ENCODE results near the gene CXCL12.

The CXCL12 gene

GRCh38 chr10:44399659-44400451 is 15.0 kb upstream of the CXCL12 start:
- DNase-seq = no peak

DNA sequence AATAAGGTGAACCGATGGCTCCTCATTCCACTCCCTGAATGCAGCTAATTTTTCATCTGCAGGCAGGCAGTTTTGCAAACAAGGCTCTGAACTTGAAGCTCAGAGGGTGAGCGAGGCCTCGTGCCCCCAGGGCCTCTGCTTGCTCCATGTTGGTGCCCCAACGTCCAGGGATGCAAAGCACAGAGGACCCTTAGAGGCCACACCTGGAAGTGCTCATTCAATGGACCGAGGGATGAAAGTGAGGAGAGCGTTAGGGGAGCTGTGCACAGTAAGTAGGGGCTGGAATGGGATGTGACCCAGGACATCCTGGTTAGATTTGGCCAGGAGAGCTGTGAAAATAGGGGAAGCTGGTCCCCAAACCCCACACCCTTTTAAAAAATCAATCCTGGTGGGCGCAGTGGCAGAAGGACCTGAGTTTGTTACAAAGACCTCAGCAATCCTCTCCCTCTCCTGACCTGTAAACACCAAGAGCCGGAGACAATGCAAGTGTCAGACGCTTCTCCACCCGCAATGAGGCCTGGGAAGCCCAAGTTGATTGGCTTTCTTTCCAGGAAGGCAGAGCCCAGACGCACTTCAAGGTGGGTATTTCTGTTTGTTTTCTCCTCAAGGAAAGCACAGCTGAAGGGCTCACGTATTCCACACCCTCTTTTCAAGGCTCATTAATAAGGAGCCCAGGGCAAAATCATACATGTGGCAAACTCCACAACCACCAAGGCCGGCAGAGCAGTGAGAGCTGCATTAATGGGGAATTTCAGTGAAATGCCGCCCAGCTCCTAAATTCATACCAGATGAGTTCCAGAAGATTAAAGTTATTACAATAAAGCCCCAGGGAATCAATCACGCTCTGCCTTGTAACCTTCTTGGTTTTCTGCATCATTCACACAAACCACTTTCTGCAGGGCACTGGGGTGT is 14.1 kb upstream of the CXCL12 start:
- no peak for DNase-seq

- no peak for DNase-seq
These were observed 13.4 kb upstream of the CXCL12 start for GRCh38 chr10:44398271-44398670.

DNA sequence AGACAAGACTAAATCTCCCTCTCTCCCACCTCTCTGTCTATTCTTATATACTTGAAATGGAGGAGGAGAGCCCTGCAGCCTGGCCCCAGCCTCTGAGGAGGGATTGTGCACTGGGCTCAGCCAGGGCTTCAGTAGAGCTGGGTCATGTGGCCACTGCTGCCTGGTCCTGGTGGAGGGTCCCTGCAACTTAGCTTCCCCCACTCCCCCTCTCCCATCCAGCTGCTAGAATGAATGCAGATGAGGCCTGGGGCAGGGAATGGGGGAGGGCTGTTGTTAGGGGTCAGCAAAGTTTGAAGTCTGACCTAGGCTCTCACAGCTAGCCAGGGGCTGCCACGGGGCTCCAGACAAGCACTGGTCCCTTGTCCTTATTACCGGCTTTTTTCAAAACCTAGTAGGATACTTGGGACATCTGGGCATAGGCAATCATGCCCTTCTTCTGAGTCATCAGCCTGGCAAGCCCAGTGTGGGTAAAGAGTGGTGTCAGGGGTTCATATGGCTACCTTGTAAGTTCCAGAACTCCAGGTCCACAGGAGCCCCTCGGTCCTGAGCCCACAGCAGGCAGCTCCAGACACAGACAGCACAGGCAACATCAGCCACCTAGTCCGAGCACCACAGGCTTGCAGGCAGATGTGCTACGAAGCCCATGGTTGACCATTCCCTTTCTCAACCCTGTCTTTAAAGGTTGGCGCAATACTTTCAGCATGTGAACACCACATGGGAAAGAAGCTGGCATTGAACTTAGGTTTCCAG is 12.8 kb upstream of the CXCL12 start:
- DNase-seq = no peak

DNA sequence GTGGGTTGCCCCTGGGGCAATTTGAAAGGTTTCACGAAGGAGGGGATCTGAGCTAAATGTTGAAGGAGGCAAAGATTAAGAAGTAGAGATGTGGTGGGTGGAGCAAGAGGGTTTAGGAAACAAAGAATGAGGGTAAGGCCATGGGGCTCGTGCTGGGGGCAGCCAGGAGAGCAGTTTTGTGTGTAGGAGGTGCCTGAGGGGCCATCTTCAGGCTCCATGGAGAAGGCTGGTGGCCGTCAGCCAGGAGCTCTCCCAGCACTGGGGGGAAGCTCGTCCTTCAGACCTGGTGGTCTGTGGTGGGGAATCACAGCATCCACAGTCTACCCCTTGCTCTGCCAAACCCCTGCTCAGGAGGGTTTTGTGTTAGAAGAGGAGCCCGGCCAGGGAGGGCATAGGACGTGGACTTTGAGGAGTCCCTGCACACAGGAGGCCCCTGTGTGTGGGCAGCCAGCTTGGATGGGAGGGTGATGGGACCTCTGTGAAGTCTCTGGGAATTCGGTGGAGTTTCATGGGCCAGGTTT is 11.8 kb upstream of the CXCL12 start:
- no peak for DNase-seq

DNA sequence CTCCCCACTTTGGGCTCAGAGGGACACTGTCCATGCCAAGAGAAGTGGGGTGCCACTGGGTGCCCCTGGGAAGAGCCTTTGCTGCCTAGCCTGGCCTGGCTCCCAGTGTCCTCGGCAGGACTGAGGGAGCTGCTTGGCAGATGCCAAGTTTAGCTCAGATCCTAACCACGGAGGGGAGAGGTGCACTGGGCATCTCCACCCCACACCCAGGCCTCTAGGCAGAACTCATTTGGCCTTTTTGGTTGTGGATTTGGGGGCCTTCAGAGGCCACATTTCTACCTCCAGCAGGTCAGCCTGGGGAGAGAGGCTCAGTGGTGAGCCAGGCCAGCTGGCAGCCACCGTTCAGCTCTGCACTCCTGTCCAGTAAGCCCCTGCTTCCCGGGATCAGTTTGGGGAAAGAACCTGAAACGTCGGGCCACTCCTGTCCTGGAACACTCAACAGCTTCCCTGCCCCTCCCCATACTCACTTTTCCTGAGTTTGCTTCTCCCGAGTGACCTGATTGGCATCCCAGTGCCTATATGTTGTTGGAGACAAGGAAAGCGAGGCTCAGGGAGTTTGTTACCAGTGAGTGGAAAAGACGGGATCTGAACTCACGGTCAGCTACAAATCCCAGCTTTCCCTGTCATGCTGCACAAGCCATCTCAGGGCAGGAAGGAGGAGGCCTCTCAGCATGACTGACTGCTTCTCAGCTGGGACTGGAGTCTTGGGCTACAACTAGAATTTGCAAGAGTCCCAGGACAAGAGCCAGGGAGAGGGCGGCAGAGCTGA is 11.2 kb upstream of the CXCL12 start:
- DNase-seq = no peak

GRCh38 chr10:44395396-44395795 is 10.5 kb upstream of the CXCL12 start:
- DNase-seq = peak; percentile 13 to 23

- no peak for DNase-seq
These were observed 9.9 kb upstream of the CXCL12 start for GRCh38 chr10:44394696-44395381.

DNA sequence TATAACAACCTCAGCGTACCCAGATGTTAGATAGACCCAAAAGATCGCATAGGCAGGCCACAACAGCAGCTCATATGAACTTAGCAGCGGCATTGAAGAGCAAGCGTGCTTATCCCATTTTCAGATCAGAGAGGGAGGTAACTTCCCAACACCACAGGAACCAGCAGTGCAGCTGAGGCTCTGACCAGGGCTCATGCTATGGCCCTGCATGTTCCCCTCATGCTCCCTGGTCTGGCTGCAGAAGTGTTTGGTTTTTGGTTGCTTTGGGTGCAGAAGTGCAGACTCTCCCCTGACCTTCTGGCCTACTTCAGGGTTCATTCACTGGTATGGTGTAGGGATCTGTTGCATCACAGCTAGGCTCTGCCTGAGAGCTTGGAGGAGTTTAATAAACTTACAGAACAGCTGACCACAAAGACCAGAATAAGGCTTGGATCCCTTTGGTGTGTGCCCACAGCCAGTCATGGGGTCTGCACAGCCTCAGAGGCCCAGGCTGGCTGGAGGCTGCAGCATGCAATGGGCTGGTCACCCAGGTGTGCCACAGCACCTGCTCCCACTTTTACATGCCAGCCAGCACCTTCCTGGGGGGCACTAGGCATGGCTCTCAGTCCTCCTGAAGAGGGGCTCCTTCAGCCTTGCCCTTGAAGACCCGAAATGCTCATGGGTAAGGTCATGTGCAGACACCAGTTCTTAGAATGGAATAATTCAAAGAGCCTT is 9.1 kb upstream of the CXCL12 start:
- no peak for DNase-seq

GRCh38 chr10:44393051-44393630 is 8.2 kb upstream of the CXCL12 start:
- DNase-seq = no peak

DNA sequence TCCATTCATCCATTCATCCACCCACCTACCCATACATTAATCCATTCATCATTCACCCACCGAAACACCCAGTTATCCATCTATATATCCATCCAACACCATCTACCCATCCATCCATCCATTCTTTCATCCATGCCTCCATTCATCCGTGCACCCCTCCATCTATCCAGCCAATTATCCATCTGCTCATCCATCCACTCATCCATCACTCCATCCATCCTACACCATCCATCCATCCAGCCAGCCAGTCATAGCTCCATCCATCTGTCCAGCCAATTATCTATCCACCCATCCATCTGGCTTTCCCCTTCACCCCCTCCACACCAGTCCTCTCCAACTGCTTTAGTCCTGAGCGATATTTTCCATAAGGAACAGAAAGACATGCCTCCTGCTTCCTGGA is 7.5 kb upstream of the CXCL12 start:
- DNase-seq = no peak

DNA sequence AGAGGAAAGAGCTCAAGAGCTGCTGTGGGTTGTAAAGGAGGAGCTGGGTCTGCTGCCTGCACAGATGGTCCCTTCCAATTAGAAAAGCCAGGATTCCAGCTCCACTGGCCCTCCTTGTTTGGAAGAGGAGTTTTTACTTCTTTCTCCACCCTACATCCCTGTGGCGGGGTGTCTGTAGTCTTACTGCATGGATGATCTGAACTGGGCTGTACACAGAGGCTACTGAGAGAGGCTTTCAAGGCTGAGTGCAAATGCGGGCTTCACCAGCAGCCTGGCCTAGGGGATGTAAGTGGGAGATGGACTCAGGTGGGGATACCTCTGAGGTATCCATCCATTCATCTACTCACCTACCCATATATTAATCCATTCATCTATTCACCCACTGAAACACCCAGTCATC is 7.1 kb upstream of the CXCL12 start:
- no peak for DNase-seq

GRCh38 chr10:44390585-44391072 is 5.7 kb upstream of the CXCL12 start:
- DNase-seq = no peak

DNA sequence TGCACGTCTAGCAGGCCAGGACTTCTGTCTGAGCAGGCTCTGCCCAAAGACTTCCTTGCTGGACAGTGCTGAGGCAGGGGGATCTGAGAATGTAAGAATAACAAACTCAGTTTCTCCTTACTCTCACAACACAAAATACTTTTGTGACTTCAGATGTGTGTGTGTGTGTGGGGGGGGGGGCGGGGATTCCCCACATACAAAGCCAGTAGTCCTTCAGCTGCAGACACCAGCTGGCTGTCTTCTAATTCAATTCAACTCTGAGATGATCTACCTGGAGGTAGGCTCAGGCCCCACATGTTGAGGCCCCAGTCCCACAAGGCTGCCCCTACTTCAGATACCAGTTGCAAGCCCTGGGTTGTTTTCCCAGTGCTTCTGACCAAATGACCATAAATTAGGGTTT is 4.7 kb upstream of the CXCL12 start:
- no peak for DNase-seq

DNA sequence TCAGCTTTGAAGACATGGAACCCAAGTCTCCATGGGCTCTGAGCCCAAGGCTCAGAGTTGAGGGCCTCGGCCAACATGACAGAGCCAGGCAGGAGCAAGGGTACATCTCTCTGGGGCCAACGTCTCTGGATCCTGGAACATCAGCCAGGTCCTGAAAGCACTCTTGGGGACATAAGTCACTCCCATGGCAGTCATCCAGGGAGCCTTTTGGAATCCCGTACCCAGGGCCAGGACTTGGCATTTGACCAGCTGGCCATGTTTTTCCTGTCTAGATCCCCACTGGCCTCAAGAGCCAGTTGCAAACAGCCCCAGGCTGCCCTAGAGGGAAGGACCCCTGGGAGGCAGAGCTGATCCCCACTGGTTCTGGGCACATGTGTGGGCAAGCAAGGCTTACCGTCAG is 4.3 kb upstream of the CXCL12 start:
- no peak for DNase-seq

GRCh38 chr10:44388641-44389040 is 3.7 kb upstream of the CXCL12 start:
- no peak for DNase-seq

- DNase-seq = no peak
These were observed 3.0 kb upstream of the CXCL12 start for GRCh38 chr10:44387853-44388251.

GRCh38 chr10:44386546-44387052 is 1.7 kb upstream of the CXCL12 start:
- no peak for DNase-seq

- no peak for DNase-seq
These were observed 972 bp upstream of the CXCL12 start for GRCh38 chr10:44385696-44386441.

All from SHP77 (cell line).